GM12872 (cell line): Measurements from ENCODE around the gene RPS25.

ENCODE experiments used
- TF ChIP-seq, protein P1 (sequence below): IDR thresholded peaks from 3 replicates; pipeline ENCODE4 v1.5.1; 2011; ENCODE audit warnings: low read depth, mild to moderate bottlenecking, low read length, moderate library complexity; ENCODE audit not compliant: insufficient read depth

RPS25 gene

GRCh38 chr11:119000906-119001305, 17.2 kb downstream of the RPS25 start:
- TF ChIP-seq, protein P1, sequence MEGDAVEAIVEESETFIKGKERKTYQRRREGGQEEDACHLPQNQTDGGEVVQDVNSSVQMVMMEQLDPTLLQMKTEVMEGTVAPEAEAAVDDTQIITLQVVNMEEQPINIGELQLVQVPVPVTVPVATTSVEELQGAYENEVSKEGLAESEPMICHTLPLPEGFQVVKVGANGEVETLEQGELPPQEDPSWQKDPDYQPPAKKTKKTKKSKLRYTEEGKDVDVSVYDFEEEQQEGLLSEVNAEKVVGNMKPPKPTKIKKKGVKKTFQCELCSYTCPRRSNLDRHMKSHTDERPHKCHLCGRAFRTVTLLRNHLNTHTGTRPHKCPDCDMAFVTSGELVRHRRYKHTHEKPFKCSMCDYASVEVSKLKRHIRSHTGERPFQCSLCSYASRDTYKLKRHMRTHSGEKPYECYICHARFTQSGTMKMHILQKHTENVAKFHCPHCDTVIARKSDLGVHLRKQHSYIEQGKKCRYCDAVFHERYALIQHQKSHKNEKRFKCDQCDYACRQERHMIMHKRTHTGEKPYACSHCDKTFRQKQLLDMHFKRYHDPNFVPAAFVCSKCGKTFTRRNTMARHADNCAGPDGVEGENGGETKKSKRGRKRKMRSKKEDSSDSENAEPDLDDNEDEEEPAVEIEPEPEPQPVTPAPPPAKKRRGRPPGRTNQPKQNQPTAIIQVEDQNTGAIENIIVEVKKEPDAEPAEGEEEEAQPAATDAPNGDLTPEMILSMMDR: no peak

- TF ChIP-seq, protein P1: no peak
Observed at GRCh38 chr11:118998822-118999221, 19.3 kb downstream of the RPS25 start.

DNA sequence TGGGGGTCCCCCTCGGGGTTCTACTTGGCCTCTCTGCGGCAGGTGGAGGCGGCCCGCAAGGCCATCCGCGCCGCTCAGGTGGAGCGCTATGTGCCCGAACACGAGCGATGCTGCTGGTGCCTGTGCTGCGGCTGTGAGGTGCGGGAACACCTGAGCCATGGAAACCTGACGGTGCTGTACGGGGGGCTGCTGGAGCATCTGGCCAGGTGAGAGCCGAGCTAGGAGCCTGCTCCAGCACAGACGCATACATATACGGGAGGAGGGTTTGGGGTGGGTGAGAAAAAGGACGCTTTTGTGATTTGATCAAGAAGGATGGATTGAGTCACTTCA, 19.8 kb downstream of the RPS25 start:
- TF ChIP-seq, protein P1: no peak

- TF ChIP-seq, protein P1: no peak
Observed at GRCh38 chr11:118997627-118998387, 20.3 kb downstream of the RPS25 start, which contains the start of gene CENATAC. CENATAC (plus strand) TSS chr11:118998138; CDS start chr11:118998198, 60 bp downstream.

GRCh38 chr11:118996926-118997626, 21.1 kb downstream of the RPS25 start:
- TF ChIP-seq, protein P1: peak; percentile 53; the same call in 2 of the 3 replicates

DNA sequence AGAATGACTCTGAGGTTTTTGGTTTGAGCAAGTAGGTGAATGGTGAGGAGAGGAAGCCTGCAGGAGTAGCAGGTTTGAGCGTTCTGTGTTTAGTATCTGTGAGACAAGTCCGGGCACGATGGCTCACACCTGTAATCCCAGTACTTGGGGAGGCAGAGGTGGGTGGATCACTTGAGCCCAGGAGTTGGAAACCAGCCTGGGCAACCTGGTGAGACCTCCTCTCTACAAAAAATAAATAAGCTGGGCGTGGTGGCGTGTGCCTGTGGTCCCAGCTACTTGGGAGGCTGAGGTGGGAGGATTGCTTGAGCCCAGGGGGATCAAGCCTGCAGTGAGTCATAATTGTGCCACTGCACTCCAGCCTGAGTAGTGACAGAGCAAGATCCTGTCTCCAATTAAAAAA, 29.9 kb downstream of the RPS25 start:
- TF ChIP-seq, protein P1: no peak

- TF ChIP-seq, protein P1: no peak
Observed at GRCh38 chr11:118984825-118985224, 33.3 kb downstream of the RPS25 start.
